Measurements from ENCODE around the gene PURA.
A peak's percentile ranks its signal among the peaks of the same experiment; 100 is the strongest.

Gene PURA

GRCh38 chr5:140107312-140108092, 6.4 kb upstream of the PURA start (continued):
- no peak; the same call in 1 of the 2 replicates for TF ChIP-seq ZNF777 (tag by site-specific recombination; IDR thresholded peaks at IDR 0.05; ENCODE audit: borderline replicate concordance)
- peak; percentile 96 for TF ChIP-seq ZNF501 (tag by site-specific recombination; IDR thresholded peaks at IDR 0.05)
- TF ChIP-seq SETDB1 (IDR thresholded peaks at IDR 0.05; ENCODE audit: insufficient read length, low read length) = no peak
- no peak for TF ChIP-seq ZNF404 (tag by site-specific recombination; IDR thresholded peaks at IDR 0.05)
- no peak for TF ChIP-seq ZNF473 (tag by site-specific recombination; IDR thresholded peaks at IDR 0.05)
- TF ChIP-seq ZNF76 (tag by site-specific recombination; IDR thresholded peaks at IDR 0.05; ENCODE audit: borderline replicate concordance, low read depth) = 0 out of 2 replicates have a peak, but pooled peaks have one; percentile 27
- TF ChIP-seq ZNF670 (tag by site-specific recombination; IDR thresholded peaks at IDR 0.05; ENCODE audit: low read depth) = no peak
- peak; percentile 30 for TF ChIP-seq ZBTB8A (tag by site-specific recombination; IDR thresholded peaks at IDR 0.05)
- peak; percentile 78 for TF ChIP-seq SP2 (tag by site-specific recombination; IDR thresholded peaks at IDR 0.05)
- no peak for TF ChIP-seq MYNN (tag by site-specific recombination; IDR thresholded peaks at IDR 0.05; ENCODE audit: borderline replicate concordance)
- TF ChIP-seq ZSCAN23 (tag by site-specific recombination; IDR thresholded peaks at IDR 0.05) = no peak

- ChIA-PET POLR2A (interaction anchor here (0.6 to 2.4 kb wide), 12 partner anchors 9 to 712 kb away, joined by 3 to 20 read pairs (median 3); partner anchors contain the start of gene HBEGF), CTCF (interaction anchor here (0.5 to 3.4 kb wide), 11 partner anchors 10 to 612 kb away, joined by 3 to 25 read pairs (median 5); no protein-coding TSS in a partner anchor)
- Histone ChIP-seq H3K4me1 (ENCODE audit: control insufficient read depth, insufficient read depth, low read length) (peaks cover 19% of the 10 kb centered on the region), H3K4me3 (ENCODE audit: low read depth, low read length) (peak overlapping the region; percentile 85), H3K27ac (ENCODE audit: extremely low read depth, low read depth, low read length) (peak overlapping the region; percentile 92), H3K9me3 (ENCODE audit: control insufficient read depth, insufficient read depth, low read depth, low read length) (no peaks in the 10 kb centered on the region), H3K36me3 (ENCODE audit: control insufficient read depth in 2 of 2, insufficient read depth in 1 of 2, low read length in 2 of 2) (no peaks in the 10 kb centered on the region)
- TF ChIP-seq ZNF398 (tag by site-specific recombination; IDR thresholded peaks at IDR 0.05) (peak; percentile 85), BCL11B (tag by site-specific recombination; IDR thresholded peaks at IDR 0.05; ENCODE audit: low read depth) (peak; percentile 71; the same call in 1 of the 2 replicates), ZFP69B (tag by site-specific recombination; IDR thresholded peaks at IDR 0.05) (peak; percentile 53), KLF8 (tag by site-specific recombination; IDR thresholded peaks at IDR 0.05) (0 out of 2 replicates have a peak, but pooled peaks have one; percentile 14), ZBTB10 (tag by site-specific recombination; IDR thresholded peaks at IDR 0.05) (peak; percentile 46; the same call in 1 of the 2 replicates), ZBTB7A (tag by site-specific recombination; IDR thresholded peaks at IDR 0.05; ENCODE audit: low read depth) (peak; percentile 43; the same call in 1 of the 2 replicates), ZNF639 (tag by site-specific recombination; IDR thresholded peaks at IDR 0.05) (0 out of 2 replicates have a peak, but pooled peaks have one; percentile 34), ZBTB20 (tag by site-specific recombination; IDR thresholded peaks at IDR 0.05) (peak; percentile 96), ZXDB (tag by site-specific recombination; IDR thresholded peaks at IDR 0.05) (peak; percentile 26), ZNF341 (tag by site-specific recombination; IDR thresholded peaks at IDR 0.05; ENCODE audit: low read depth) (peak; percentile 87), ELK4 (IDR thresholded peaks at IDR 0.05; ENCODE audit: borderline replicate concordance, low read depth, low read length) (no peak), ZNF76 (tag by site-specific recombination; IDR thresholded peaks at IDR 0.05; ENCODE audit: borderline replicate concordance, low read depth) (0 out of 2 replicates have a peak, but pooled peaks have one; percentile 11), SP7 (tag by site-specific recombination; IDR thresholded peaks at IDR 0.05) (0 out of 2 replicates have a peak, but pooled peaks have one; percentile 11), GLIS2 (tag by site-specific recombination; IDR thresholded peaks at IDR 0.05) (peak; percentile 90)
Observed at GRCh38 chr5:140108093-140109017, 5.6 kb upstream of the PURA start.
